ENCODE measurements around the gene DCDC2C. TPM values are rescaled to one million over a fixed set of nuclear protein-coding genes. Genes with fewer than 3 reads are reported as not detected.

Gene DCDC2C
- total RNA-seq, 2 donors from 2014 or later: 5.9 TPM; not detected in 1

DNA sequence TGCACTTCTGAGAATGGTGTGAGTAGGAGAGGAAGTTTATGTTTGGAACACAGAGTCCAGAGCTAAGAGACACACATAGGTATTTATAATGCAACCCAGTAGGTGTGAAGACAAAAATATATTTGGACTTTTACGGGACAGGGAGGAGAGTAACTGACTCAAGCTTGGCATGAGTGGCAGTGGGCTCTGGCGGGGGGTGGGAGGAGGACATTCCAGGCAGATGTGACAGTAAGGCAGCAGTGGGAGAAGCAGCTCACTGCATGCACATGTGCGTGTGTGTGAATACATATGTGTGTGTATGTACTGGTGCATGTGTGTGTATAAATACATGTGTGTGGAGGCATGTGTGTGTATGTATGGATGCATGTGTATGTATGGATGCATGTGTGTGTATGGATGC is 51.4 kb downstream of the DCDC2C start:
- no peak overlapping the region for H3K4me3 ChIP-seq
- H3K9me3 ChIP-seq: no peaks in the 10 kb centered on the region
- TF ChIP-seq POLR2AphosphoS5 (IDR thresholded peaks at IDR 0.05) (no peak), CTCF (IDR thresholded peaks at IDR 0.05) (no peak), POLR2A (IDR thresholded peaks at IDR 0.05) (no peak)
- no peaks in the 10 kb centered on the region for H3K4me1 ChIP-seq (replicated peaks)
- no peaks in the 10 kb centered on the region for H3K27me3 ChIP-seq (replicated peaks; ENCODE audit: insufficient read depth)
- no peak for DNase-seq (ENCODE audit: low spot score)
- H3K36me3 ChIP-seq: no peaks in the 10 kb centered on the region
- WGBS: 29% methylated on average over 3 of the region's 3 CpGs
- intact Hi-C loops (cut with DNase I): no loop called here
- no peak overlapping the region for H3K27ac ChIP-seq

GRCh38 chr2:3755277-3755676 is 51.9 kb downstream of the DCDC2C start:
- Histone ChIP-seq H3K4me3 (no peak overlapping the region), H3K36me3 (no peaks in the 10 kb centered on the region), H3K27ac (no peak overlapping the region), H3K9me3 (no peaks in the 10 kb centered on the region), H3K27me3 (replicated peaks; ENCODE audit: insufficient read depth) (no peaks in the 10 kb centered on the region), H3K4me1 (replicated peaks) (no peaks in the 10 kb centered on the region)
- intact Hi-C loops (cut with DNase I): no loop called here
- WGBS: 92% methylated on average over 3 of the region's 3 CpGs
- no peak for DNase-seq (ENCODE audit: low spot score)
- no peak for TF ChIP-seq POLR2AphosphoS5 (IDR thresholded peaks at IDR 0.05)
- TF ChIP-seq POLR2A (IDR thresholded peaks at IDR 0.05): no peak
- no peak for TF ChIP-seq CTCF (IDR thresholded peaks at IDR 0.05)

- intact Hi-C loops (cut with DNase I): no loop called here
- WGBS: 9% methylated on average over 8 of the region's 8 CpGs
- H3K9me3 ChIP-seq: no peaks in the 10 kb centered on the region
- no peaks in the 10 kb centered on the region for H3K27me3 ChIP-seq (replicated peaks; ENCODE audit: insufficient read depth)
- no peak overlapping the region for H3K27ac ChIP-seq
- H3K4me3 ChIP-seq: no peak overlapping the region
- DNase-seq (ENCODE audit: low spot score): peak; percentile 16
- H3K4me1 ChIP-seq (replicated peaks): peaks cover 5% of the 10 kb centered on the region
- peak; percentile 10 for TF ChIP-seq POLR2AphosphoS5 (IDR thresholded peaks at IDR 0.05)
- TF ChIP-seq CTCF (IDR thresholded peaks at IDR 0.05): no peak
- H3K36me3 ChIP-seq: no peaks in the 10 kb centered on the region
These were observed 52.9 kb downstream of the DCDC2C start for GRCh38 chr2:3756306-3756705.

DNA sequence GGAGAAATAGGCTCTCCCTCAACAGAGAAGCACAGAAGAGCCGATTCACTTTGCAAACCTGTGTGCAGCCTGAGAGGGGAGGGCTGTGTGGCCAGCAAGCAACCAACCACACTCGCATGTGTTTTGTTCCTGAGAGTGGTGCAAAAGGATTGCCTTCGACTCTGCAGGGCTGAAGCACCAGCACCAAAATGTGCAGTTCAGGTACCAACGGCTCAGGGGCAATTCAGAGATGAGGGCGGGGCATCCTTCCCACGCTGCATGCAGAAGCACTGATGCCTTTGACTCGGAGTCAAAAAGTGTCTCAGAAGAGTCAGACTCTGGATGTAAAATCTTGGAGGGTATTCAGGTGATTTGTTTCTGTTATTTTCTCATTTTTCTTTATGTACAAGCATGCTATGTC is 55.5 kb downstream of the DCDC2C start:
- no peak for TF ChIP-seq CTCF (IDR thresholded peaks at IDR 0.05)
- TF ChIP-seq POLR2AphosphoS5 (IDR thresholded peaks at IDR 0.05): no peak
- TF ChIP-seq POLR2A (IDR thresholded peaks at IDR 0.05): no peak
- DNase-seq (ENCODE audit: low spot score): no peak
- Histone ChIP-seq H3K27ac (no peak overlapping the region), H3K27me3 (replicated peaks; ENCODE audit: insufficient read depth) (no peaks in the 10 kb centered on the region), H3K9me3 (no peaks in the 10 kb centered on the region), H3K4me1 (replicated peaks) (peaks cover 6% of the 10 kb centered on the region), H3K36me3 (no peaks in the 10 kb centered on the region), H3K4me3 (no peak overlapping the region)
- intact Hi-C loops (cut with DNase I): no loop called here
- WGBS: 82% methylated on average over 7 of the region's 7 CpGs

GRCh38 chr2:3759331-3759730 is 56.0 kb downstream of the DCDC2C start:
- WGBS: 77% methylated on average over 7 of the region's 7 CpGs
- Histone ChIP-seq H3K27me3 (replicated peaks; ENCODE audit: insufficient read depth) (no peaks in the 10 kb centered on the region), H3K36me3 (no peaks in the 10 kb centered on the region), H3K9me3 (no peaks in the 10 kb centered on the region), H3K4me1 (replicated peaks) (peaks cover 6% of the 10 kb centered on the region), H3K4me3 (no peak overlapping the region), H3K27ac (no peak overlapping the region)
- TF ChIP-seq POLR2AphosphoS5 (IDR thresholded peaks at IDR 0.05) (no peak), POLR2A (IDR thresholded peaks at IDR 0.05) (no peak), CTCF (IDR thresholded peaks at IDR 0.05) (no peak)
- no peak for DNase-seq (ENCODE audit: low spot score)
- intact Hi-C loops (cut with DNase I): no loop called here

Data from prostate gland (tissue), 2 donors.